ENCODE results near the gene PRKG1.

DNA sequence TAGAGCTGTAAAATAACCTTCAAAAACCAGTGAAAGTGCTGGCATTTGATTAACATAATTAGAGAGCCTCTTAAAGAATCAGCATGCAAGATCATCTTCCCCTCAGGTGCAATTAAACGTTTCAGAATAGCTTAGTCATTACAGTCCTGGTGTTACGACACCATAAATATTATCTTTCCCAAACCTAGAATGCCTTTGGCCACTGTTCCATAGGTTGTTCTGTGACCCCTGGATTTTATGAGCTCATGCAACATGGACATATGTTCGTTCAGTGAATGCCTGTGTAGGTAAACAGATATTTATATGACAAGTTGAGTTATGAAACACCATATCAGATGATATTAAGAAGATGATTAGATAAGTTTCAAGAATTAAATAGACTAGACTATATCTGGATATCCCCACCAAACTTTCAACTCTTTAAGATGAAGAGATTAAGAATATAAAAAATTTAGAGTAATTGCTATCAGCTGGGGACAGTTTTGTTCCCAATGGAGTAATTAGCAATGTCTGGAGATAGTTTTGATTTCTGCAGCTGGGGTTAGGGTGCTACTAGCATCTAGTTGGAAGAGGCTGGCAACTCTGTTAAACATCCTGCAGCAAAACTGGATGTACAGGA is 976.3 kb downstream of the PRKG1 start:
- TF ChIP-seq, protein P1, sequence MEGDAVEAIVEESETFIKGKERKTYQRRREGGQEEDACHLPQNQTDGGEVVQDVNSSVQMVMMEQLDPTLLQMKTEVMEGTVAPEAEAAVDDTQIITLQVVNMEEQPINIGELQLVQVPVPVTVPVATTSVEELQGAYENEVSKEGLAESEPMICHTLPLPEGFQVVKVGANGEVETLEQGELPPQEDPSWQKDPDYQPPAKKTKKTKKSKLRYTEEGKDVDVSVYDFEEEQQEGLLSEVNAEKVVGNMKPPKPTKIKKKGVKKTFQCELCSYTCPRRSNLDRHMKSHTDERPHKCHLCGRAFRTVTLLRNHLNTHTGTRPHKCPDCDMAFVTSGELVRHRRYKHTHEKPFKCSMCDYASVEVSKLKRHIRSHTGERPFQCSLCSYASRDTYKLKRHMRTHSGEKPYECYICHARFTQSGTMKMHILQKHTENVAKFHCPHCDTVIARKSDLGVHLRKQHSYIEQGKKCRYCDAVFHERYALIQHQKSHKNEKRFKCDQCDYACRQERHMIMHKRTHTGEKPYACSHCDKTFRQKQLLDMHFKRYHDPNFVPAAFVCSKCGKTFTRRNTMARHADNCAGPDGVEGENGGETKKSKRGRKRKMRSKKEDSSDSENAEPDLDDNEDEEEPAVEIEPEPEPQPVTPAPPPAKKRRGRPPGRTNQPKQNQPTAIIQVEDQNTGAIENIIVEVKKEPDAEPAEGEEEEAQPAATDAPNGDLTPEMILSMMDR (optimal IDR thresholded peaks at IDR 0.05 in 1 of 3, IDR thresholded peaks at IDR 0.05 in 1 of 3, conservative IDR thresholded peaks at IDR 0.05 in 1 of 3; ENCODE audit: extremely low read depth in 1 of 3, insufficient read depth in 2 of 3, low read length in 3 of 3): no peak
- no peak for TF ChIP-seq EZH2 (IDR thresholded peaks at IDR 0.05; ENCODE audit: low read length)

Measured in keratinocyte (primary cell).